HL-60/S4 (cell line): ENCODE data around the gene LGALS1.

ENCODE experiments used
- in situ Hi-C: fragments of 300-500 bp; cut with MboI; formaldehyde crosslinking; loops from 2 replicates; pipeline ENCODE4 v1.14.3; 2022; ENCODE audit warnings: low sequenced_read_pairs

The LGALS1 gene

GRCh38 chr22:37674951-37675929 is at the start of gene LGALS1:
Gene LGALS1 (plus strand): TSS chr22:37675636. CDS start chr22:37675703, 67 bp downstream.
- in situ Hi-C loops, result no loop called here

GRCh38 chr22:37625737-37626136 is 49.7 kb upstream of the LGALS1 start:
- in situ Hi-C loops, result loop anchor here (10.0 kb wide), 1 partner anchor 169 kb away; no protein-coding TSS in a partner anchor

- in situ Hi-C loops, result loop anchor here (10.0 kb wide), 1 partner anchor 169 kb away; no protein-coding TSS in a partner anchor
Observed at GRCh38 chr22:37626144-37626543, 49.3 kb upstream of the LGALS1 start.

GRCh38 chr22:37626556-37627075 is 48.8 kb upstream of the LGALS1 start:
- in situ Hi-C loops, result loop anchor here (10.0 kb wide), 1 partner anchor 168 kb away; no protein-coding TSS in a partner anchor

- in situ Hi-C loops, result loop anchor here (10.0 kb wide), 1 partner anchor 168 kb away; no protein-coding TSS in a partner anchor
Observed at GRCh38 chr22:37627121-37627520, 48.3 kb upstream of the LGALS1 start.

- in situ Hi-C loops, result loop anchor here (10.0 kb wide), 1 partner anchor 167 kb away; no protein-coding TSS in a partner anchor
Observed at GRCh38 chr22:37627545-37627944, 47.9 kb upstream of the LGALS1 start.

- in situ Hi-C loops, result loop anchor here (10.0 kb wide), 1 partner anchor 166 kb away; no protein-coding TSS in a partner anchor
Observed at GRCh38 chr22:37628830-37629229, 46.6 kb upstream of the LGALS1 start.

GRCh38 chr22:37629928-37630327 is 45.5 kb upstream of the LGALS1 start:
- in situ Hi-C loops, result loop anchor here (10.0 kb wide), 1 partner anchor 165 kb away; no protein-coding TSS in a partner anchor

- in situ Hi-C loops, result no loop called here
Observed at GRCh38 chr22:37630839-37631435, 44.5 kb upstream of the LGALS1 start.

GRCh38 chr22:37631448-37632173 is 43.8 kb upstream of the LGALS1 start:
- in situ Hi-C loops, result no loop called here

- in situ Hi-C loops, result no loop called here
Observed at GRCh38 chr22:37632174-37633088, 43.0 kb upstream of the LGALS1 start.

- in situ Hi-C loops, result no loop called here
Observed at GRCh38 chr22:37633089-37633624, 42.3 kb upstream of the LGALS1 start.

- in situ Hi-C loops, result no loop called here
Observed at GRCh38 chr22:37633625-37634416, 41.6 kb upstream of the LGALS1 start.

GRCh38 chr22:37634417-37634924 is 41.0 kb upstream of the LGALS1 start:
- in situ Hi-C loops, result no loop called here

GRCh38 chr22:37635157-37635556 is 40.3 kb upstream of the LGALS1 start:
- in situ Hi-C loops, result no loop called here

- in situ Hi-C loops, result no loop called here
Observed at GRCh38 chr22:37636186-37636948, 39.1 kb upstream of the LGALS1 start.

- in situ Hi-C loops, result no loop called here
Observed at GRCh38 chr22:37636949-37637273, 38.5 kb upstream of the LGALS1 start.
